ENCODE measurements around the gene LSAMP.

DNA sequence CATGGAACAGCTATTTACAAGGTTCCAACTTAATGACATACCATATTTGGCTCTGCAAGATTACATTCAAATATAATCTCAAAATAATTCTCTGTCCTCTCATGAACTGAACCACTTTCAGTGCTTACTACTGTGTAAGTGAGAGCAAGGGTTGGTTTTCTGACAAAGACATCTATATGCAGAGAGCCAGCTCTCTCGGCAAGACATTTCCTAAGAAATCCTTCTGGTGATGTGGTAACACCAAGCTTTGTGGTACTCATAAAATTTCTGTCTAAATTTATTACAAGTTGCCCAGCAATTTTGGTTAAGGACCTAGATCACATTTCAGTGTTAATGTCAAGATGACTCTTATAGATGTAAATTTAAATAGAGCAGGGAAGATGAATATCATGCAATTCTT, 637.0 kb downstream of the LSAMP start:
- TF ChIP-seq POLR2A (IDR thresholded peaks at IDR 0.05; ENCODE audit: low read depth, low read length) (no peak), POLR2AphosphoS5 (IDR thresholded peaks at IDR 0.05; ENCODE audit: low read depth, low read length) (no peak), TAF1 (IDR thresholded peaks at IDR 0.05; ENCODE audit: low read depth, low read length) (no peak), PAX5 (IDR thresholded peaks at IDR 0.05; ENCODE audit: insufficient read depth, low read length, severe bottlenecking) (no peak), SPI1 (IDR thresholded peaks at IDR 0.05; ENCODE audit: low read depth, low read length) (no peak), POU2F2 (IDR thresholded peaks at IDR 0.05; ENCODE audit: low read depth, low read length) (no peak)

All from GM12891 (cell line).